Kidney epithelial cell (primary cell): ENCODE data around the gene PPP2R1A. TPM values are rescaled to one million over a fixed set of nuclear protein-coding genes. Genes with fewer than 3 reads are reported as not detected.

Experiments used
- DNase-seq: peaks from one replicate; pipeline ENCODE4 v3.0.0-alpha.2; 2010; ENCODE audit warnings: low read depth
- H3K27me3 ChIP-seq: 2 replicates; pipeline ENCODE4 v1.6.0; 2011; ENCODE audit warnings: low read length; ENCODE audit not compliant: control insufficient read depth, insufficient read depth
- H3K36me3 ChIP-seq: 2 replicates; pipeline ENCODE4 v1.5.1; 2011; ENCODE audit warnings: low read length; ENCODE audit not compliant: control insufficient read depth, insufficient read depth
- H3K4me3 ChIP-seq: 2 replicates; pipeline ENCODE4 v1.5.1; 2011; ENCODE audit warnings: low read depth, mild to moderate bottlenecking, control low read depth, low read length
- total RNA-seq: library from RNA; depleted of rRNA; stranded (reverse); fragments of >200 nt; gene quantifications from 2 replicates; pipeline ENCODE4 v1.2.3, GENCODE V29; 2015
- TF ChIP-seq, protein P1 (sequence below): IDR thresholded peaks from 2 replicates; pipeline ENCODE4 v1.5.1; 2011; ENCODE audit warnings: mild to moderate bottlenecking, moderate library complexity, low read length, control low read depth, inconsistent platforms; ENCODE audit not compliant: insufficient read depth, poor library complexity, severe bottlenecking

The PPP2R1A gene
- total RNA-seq, 1 donor from 2014 or later, result 329 TPM

DNA sequence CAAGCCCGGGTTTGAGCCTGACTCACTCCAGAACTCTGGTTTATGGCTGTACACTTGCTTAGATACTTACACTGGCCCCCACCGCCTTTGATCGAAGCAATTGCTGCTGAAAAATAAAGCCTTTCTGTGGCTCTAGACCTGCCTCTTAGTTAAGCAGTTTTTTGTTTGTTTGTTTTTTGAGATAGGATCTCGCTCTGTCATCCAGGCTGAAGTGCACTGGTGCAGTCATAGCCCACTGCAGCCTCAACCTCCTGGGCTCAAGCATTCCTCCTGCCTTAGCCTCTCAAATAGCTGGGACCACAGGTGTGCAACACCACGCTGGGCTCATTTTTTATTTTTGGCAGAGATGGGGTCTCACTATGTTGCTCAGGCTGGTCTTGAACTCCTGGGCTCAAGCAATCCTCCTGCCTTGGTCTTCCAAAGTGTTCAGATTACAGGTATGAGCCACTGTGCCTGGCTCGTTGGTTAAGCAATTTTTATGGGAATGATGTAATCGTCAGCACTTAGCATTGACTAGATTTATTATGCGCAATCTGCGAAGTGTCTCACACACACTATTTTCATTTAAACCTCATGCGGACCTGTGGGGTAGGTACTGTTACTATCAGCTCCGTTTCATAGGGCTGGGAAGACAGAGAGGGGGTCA is 22.2 kb downstream of the PPP2R1A start:
- H3K36me3 ChIP-seq, result peaks cover 18% of the 10 kb centered on the region
- H3K27me3 ChIP-seq, result no peaks in the 10 kb centered on the region
- TF ChIP-seq, protein P1, sequence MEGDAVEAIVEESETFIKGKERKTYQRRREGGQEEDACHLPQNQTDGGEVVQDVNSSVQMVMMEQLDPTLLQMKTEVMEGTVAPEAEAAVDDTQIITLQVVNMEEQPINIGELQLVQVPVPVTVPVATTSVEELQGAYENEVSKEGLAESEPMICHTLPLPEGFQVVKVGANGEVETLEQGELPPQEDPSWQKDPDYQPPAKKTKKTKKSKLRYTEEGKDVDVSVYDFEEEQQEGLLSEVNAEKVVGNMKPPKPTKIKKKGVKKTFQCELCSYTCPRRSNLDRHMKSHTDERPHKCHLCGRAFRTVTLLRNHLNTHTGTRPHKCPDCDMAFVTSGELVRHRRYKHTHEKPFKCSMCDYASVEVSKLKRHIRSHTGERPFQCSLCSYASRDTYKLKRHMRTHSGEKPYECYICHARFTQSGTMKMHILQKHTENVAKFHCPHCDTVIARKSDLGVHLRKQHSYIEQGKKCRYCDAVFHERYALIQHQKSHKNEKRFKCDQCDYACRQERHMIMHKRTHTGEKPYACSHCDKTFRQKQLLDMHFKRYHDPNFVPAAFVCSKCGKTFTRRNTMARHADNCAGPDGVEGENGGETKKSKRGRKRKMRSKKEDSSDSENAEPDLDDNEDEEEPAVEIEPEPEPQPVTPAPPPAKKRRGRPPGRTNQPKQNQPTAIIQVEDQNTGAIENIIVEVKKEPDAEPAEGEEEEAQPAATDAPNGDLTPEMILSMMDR, result no peak
- no peak overlapping the region for H3K4me3 ChIP-seq
- DNase-seq, result no peak

DNA sequence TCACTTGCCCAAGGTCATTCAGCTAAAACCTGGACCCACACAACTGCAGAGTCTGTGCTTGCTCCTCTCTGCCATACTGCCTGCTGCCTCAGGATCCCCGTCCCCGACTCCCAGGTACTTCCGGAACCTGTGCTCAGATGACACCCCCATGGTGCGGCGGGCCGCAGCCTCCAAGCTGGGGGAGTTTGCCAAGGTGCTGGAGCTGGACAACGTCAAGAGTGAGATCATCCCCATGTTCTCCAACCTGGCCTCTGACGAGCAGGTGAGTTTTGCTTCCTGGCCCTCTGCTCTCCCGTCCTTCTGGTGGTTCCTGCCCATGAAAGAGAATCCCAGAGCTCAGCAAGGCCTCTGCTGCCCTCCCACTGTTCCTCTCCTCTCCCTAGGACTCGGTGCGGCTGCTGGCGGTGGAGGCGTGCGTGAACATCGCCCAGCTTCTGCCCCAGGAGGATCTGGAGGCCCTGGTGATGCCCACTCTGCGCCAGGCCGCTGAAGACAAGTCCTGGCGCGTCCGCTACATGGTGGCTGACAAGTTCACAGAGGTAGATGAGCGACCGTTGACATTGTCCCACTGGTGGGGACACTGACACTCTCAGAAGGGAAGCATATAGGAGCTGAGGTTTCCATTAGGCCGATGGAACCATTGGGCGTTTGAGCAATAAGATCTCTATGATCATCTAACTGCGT is 22.9 kb downstream of the PPP2R1A start:
- TF ChIP-seq, protein P1, result no peak
- Histone ChIP-seq H3K4me3 (no peak overlapping the region), H3K27me3 (no peaks in the 10 kb centered on the region), H3K36me3 (peaks cover 20% of the 10 kb centered on the region)
- DNase-seq, result no peak

DNA sequence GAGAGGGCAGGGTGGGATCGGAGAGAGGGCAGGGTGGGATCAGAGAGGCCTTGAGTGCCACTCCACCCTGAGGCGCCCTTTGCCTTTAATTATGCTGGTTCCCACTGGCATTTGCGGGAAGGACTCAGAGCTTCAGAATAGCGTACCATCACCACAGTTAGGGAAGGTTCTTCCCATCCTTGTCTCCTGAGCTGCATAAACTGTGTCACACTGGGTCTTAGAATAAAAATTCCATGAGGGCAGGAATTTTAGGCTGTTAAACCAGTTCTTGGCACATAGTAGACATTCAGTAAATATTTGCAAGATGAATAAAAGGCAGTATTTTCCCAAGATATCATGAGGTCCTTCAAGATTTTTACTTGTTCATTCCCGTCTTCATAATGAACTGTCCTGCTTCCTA is 24.4 kb downstream of the PPP2R1A start:
- Histone ChIP-seq H3K27me3 (no peaks in the 10 kb centered on the region), H3K36me3 (peaks cover 20% of the 10 kb centered on the region), H3K4me3 (no peak overlapping the region)
- TF ChIP-seq, protein P1, result no peak
- no peak for DNase-seq

DNA sequence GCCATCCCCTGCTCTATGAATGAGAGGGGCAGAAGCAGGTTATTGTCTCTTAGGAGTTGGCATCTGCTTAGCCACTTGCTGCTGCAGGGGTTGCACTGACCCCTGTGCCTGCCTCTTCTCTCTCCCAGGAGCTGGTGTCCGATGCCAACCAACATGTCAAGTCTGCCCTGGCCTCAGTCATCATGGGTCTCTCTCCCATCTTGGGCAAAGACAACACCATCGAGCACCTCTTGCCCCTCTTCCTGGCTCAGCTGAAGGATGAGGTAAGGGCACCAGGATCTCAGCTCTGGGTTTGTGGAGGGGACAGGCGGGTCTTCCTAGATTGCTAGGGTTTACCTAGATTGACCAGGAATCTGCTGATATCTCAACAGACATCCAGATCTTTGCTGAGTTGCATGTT is 26.5 kb downstream of the PPP2R1A start:
- no peak for DNase-seq
- TF ChIP-seq, protein P1, result no peak

DNA sequence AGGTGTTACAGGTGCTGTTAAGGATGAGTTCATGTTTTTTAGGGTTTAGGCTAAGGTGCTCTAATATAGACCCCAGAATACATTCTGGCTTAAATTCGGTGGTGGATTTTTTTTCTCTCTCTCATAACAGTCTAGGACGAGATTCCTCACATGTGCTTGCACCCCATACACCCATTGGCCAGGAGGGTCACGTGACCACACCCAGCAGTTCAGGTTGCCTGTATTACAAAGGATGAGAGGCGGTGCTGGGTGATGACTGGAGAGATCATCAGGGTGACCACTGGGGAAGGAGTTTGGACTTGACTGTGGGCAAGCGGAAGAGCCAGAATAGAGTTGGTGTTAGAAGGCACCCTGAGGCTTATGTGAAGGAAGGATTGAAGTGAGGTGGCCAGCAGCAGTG is 27.7 kb downstream of the PPP2R1A start:
- no peak for DNase-seq
- Histone ChIP-seq H3K27me3 (no peaks in the 10 kb centered on the region), H3K36me3 (peaks cover 16% of the 10 kb centered on the region), H3K4me3 (no peak overlapping the region)
- TF ChIP-seq, protein P1, result no peak

More for the DNA sequence above, 26.5 kb downstream of the PPP2R1A start:
- no peak overlapping the region for H3K4me3 ChIP-seq
- no peaks in the 10 kb centered on the region for H3K27me3 ChIP-seq
- peaks cover 17% of the 10 kb centered on the region for H3K36me3 ChIP-seq
